ENCODE results near the gene KISS1. TPM values are rescaled to one million over a fixed set of nuclear protein-coding genes. Genes with fewer than 3 reads are reported as not detected.

KISS1 gene
- total RNA-seq, 1 experiment from 2014 or later = 1.3 TPM

GRCh38 chr1:204147406-204148383 is 48.6 kb downstream of the KISS1 start:
- H3K27ac ChIP-seq (ENCODE audit: low read depth, low read length) = no peak overlapping the region
- intact Hi-C loops (cut with micrococcal nuclease) = no loop called here

More at GRCh38 chr1:204147406-204148383, 48.6 kb downstream of the KISS1 start:
- Histone ChIP-seq H3K4me3 (replicated peaks in 1 of 2; ENCODE audit: low read depth in 1 of 2, low read length in 2 of 2) (no peak overlapping the region), H3K4me2 (ENCODE audit: low read length) (no peak overlapping the region), H4K20me1 (ENCODE audit: insufficient read depth) (no peaks in the 10 kb centered on the region), H3K36me3 (ENCODE audit: control insufficient read depth in 1 of 2, insufficient read depth in 2 of 2, low read length in 2 of 2) (no peaks in the 10 kb centered on the region), H3K4me1 (ENCODE audit: control insufficient read depth in 1 of 2, insufficient read depth in 2 of 2, low read length in 2 of 2) (peaks cover 4 to 23% of the 10 kb centered on the region in 2 experiments), H2AFZ (ENCODE audit: low read depth, low read length, poor library complexity, severe bottlenecking) (no peak overlapping the region), H3K79me2 (ENCODE audit: insufficient read depth, low read length) (no peaks in the 10 kb centered on the region), H3K9me2 (ENCODE audit: insufficient read depth) (no peaks in the 10 kb centered on the region), H3K27me3 (ENCODE audit: insufficient read depth, low read length) (no peaks in the 10 kb centered on the region), H3K9me3 (ENCODE audit: control insufficient read depth in 1 of 2, insufficient read depth in 1 of 2, low read depth in 1 of 2, low read length in 2 of 2) (no peaks in the 10 kb centered on the region), H3K9ac (ENCODE audit: low read length) (no peak overlapping the region)
- CTCF ChIA-PET = no interaction called here
- POLR2A ChIA-PET = no interaction called here
- RAD21 ChIA-PET (ENCODE audit: low non-redundant PET in 1 of 2, low total read pairs in 2 of 2, uncharacterized antibody in 2 of 2, unreplicated experiment in 2 of 2) = no interaction called here
- ATAC-seq (no peak), DNase-seq (ENCODE audit: low read depth, low spot score) (no peak)
- TF ChIP-seq EZH2 (IDR thresholded peaks at IDR 0.05) = no peak
- no peak for TF ChIP-seq ATF3 (IDR thresholded peaks at IDR 0.05)
- TF ChIP-seq POLR2AphosphoS5 (IDR thresholded peaks at IDR 0.05; ENCODE audit: low read depth, low read length) = no peak
- TF ChIP-seq TCF7L2 (IDR thresholded peaks at IDR 0.05; ENCODE audit: borderline replicate concordance, extremely low read depth, insufficient read depth, insufficient read length) = no peak
- no peak for TF ChIP-seq SRF (IDR thresholded peaks at IDR 0.05; ENCODE audit: low read depth)
- no peak for TF ChIP-seq ZBTB33 (IDR thresholded peaks at IDR 0.05; ENCODE audit: extremely low read depth, insufficient replicate concordance, low read length)
- TF ChIP-seq MAX (IDR thresholded peaks at IDR 0.05) = no peak
- TF ChIP-seq SP1 (IDR thresholded peaks at IDR 0.05; ENCODE audit: low read depth) = no peak
- no peak for TF ChIP-seq REST (IDR thresholded peaks at IDR 0.05; ENCODE audit: low read depth)
- BruUV-seq (replicated peaks) = no TSS peak
